ENCODE measurements around the gene GRAP.

DNA sequence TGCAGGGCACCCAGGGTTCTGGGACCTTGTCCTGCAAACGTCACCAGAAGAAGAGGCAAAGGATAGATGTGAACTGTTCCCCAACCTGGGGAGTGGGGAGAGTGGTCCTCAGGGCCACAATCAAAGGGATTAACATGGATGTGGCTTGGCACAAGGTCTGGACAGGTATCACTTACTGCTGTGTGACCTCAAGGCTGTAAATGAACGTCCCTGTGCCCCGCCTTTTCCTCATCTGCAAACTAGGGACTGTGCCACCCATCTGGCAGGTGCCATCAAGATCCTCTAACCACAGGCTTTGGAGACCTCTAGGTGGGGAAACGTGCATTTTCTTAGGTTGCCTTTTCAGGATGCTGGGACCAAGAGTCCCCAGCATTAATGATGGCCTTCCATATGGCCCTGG lies 69.7 kb downstream of the GRAP start:
- TF ChIP-seq POLR2A (IDR thresholded peaks at IDR 0.05) (no peak), POLR2AphosphoS5 (IDR thresholded peaks at IDR 0.05) (no peak)
- TF ChIP-seq, protein P1, sequence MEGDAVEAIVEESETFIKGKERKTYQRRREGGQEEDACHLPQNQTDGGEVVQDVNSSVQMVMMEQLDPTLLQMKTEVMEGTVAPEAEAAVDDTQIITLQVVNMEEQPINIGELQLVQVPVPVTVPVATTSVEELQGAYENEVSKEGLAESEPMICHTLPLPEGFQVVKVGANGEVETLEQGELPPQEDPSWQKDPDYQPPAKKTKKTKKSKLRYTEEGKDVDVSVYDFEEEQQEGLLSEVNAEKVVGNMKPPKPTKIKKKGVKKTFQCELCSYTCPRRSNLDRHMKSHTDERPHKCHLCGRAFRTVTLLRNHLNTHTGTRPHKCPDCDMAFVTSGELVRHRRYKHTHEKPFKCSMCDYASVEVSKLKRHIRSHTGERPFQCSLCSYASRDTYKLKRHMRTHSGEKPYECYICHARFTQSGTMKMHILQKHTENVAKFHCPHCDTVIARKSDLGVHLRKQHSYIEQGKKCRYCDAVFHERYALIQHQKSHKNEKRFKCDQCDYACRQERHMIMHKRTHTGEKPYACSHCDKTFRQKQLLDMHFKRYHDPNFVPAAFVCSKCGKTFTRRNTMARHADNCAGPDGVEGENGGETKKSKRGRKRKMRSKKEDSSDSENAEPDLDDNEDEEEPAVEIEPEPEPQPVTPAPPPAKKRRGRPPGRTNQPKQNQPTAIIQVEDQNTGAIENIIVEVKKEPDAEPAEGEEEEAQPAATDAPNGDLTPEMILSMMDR (IDR thresholded peaks at IDR 0.05), result no peak

Measured in gastroesophageal sphincter (tissue), 3 donors.